NCI-H82 treated with DMSO at 0.1 percent for 48 hours (cell line): Measurements from ENCODE around the gene YIPF1.
A peak's percentile ranks its signal among the peaks of the same experiment; 100 is the strongest.
"Not testable (repeated sequence)": the region's sequence is repeated elsewhere in the genome, so short reads cannot be mapped to it uniquely, and the experiment has no call there.

ENCODE experiments used
- DNase-seq: peaks from one replicate; lab custom pipeline; 2025; ENCODE audit not compliant: unreplicated experiment; lab: John Stamatoyannopoulos, UW

The YIPF1 gene

DNA sequence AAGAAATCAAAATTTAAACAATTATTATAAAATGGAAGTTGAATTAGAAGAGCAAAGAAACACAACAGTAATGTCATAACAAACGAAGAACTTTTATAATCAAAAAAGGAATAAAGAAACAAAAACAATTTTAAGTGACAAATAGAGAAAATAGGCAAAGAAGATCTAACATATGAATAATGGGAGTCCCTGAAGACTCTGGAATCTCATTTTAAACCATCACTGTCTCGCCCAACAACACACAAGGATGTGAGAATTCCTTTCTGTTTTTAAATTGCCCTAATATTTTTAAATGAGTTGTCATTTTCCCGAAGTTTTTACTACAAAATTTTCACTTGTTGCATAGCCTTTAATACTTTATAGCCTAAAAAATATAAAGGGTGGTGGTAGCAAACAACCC lies 47.2 kb downstream of the YIPF1 start:
- DNase-seq = no peak

DNA sequence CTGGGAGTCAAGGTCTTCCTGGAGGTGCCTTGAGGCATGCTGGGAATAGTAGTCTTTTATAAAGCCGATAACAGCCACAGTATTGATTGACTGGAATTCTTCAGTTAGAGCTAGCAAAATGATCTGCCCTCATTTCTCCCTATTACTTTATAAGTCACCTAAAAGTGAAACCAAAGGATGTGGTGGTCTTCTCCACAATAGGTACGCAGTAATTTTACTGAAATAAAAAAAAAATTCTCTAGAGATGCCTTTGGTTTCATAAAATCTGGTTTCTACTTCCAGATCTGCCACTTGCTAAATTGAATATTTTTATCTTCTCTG lies 51.0 kb downstream of the YIPF1 start:
- DNase-seq = no peak

DNA sequence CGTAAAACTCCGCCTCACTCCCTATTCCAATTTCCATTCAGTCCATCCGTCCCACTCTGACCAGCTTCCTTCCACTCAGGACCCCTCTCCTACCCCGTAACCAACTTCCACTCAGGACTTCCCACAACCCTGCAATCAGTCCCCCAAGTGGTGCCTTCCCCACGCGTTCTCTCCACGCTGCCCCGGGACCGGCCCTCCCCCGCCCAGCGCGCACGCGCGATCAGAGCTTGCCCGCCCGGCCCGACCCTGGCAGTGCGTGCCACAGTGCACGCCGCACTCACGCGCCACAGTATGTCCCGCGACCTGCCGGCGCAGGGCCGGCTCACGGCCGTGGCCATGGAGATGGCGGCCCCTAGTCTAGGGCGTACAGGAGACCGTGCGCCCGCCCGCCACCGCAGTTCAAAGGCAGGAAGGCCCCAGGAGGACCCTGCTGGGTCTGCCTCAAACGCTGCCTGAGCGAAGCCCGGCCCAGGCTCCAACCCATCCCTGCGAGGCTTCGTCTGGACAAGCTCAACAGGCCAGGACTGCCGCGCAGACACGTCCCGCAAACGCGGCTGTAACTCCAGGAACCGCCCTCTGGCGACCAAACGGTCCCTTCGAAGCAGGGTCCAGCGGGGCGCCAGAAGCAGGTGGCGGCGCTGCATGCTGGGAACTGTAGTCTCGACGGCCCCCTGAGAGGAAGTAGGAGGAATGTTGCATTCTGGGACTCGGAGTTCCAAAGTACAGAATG lies 51.5 kb downstream of the YIPF1 start, which contains the start of gene NDC1:
NDC1 (minus strand) TSS at position 373 of the 730 bp plus-strand sequence; CDS start at position 338, 35 bp downstream.
- peak; percentile 98 for DNase-seq

DNA sequence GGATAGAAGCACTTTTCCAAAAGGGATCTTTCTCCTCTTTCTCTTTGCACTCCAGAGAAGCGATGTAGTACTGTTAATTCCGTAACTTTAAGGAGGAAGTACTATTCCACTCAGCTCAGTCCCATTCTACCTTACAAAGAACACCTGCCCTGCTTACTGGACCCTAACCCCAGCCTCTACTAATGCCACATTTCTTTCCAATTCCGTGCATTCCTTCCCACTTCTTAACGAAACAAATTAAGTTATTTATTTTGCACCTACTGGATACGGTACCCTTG lies 52.0 kb downstream of the YIPF1 start:
- DNase-seq = no peak

DNA sequence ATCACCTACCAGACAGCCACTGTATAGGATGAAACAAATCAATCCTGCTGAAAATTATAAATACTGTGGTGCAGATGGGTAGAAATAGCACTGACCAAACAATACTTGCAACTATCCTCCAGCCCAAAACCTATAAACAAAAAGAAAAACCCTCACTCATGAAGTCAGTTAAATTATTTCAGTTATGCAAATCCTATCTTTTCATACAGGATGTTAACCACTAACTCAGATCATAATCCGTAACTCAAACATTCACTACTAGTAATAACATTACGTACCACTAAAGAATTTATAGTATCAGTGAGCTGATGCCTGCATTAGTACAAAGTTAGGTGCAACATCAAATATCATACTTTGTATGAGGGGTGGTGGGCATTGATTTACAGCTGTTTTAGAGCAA lies 54.1 kb downstream of the YIPF1 start:
- DNase-seq = no peak

DNA sequence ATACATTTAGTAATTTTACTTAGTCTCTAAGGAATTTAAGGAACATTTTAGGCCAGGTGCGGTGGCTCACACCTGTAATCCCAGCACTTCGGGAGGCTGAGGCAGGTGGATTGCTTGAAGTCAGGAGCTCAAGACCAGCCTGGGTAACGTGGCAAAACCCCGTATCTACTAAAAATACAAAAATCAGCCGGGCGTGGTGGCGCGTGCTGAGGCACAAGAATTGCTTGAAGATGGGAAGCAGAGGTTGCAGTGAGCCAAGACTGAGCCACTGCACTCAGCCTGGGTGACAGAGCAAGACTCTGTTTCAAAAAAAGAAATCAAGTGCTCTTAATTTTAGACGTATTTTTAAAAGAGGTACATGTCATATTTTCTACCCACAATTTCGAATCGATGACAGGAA lies 54.8 kb downstream of the YIPF1 start:
- no peak for DNase-seq

DNA sequence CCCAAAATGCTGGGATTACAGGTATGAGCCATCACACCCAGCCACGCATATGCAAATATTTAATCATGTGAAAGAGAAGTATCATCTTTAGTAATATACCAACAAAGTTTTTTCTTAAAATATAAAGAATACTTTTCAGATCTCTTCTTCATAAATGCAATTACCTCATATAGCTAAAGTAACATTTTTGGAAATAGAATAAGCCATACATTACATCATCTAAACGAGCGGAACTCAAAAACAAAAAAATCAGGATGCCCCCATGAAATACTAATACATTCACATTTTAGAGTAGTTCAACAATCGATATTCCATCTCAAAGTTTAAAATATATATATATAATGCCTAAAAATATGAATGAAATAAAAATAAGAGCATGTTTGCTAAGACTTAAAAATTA lies 56.2 kb downstream of the YIPF1 start:
- no peak for DNase-seq

DNA sequence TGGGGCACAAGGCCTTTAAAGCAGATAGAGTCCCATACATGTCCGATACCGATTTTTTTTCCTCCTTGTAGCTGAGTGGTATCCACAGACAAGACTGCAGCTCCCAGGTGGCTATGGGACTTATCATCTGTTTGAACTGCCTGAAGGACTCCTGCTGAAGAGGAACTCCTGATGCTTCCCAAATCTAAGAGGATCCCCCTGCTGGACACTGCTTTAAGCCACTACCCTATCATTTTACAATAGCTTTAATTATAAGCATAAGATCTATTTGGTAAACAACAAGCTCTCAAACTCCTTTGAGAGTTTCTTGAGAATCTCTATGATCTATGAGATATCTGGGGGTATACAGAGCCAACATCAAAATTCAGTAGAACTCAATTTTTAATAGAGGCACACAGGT lies 63.2 kb downstream of the YIPF1 start:
- no peak for DNase-seq

DNA sequence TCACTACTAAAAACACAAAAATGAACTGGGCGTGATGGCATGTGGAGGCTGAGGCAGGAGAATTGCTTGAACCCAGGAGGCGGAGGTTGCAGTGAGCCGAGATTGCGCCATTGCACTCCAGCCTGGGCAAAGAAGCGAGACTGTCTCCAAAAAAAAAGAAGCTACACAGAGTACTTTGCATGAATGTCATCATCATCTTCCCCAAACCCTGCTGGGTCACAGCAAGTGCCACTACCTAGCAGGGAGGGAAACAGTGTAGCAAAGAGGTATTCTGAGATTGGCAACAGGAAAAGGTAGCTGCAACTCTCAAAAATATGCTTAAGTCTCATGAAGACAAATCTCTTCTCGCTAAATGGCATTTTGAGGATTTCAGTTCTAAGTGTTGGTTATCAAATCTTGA lies 64.3 kb downstream of the YIPF1 start:
- DNase-seq = no peak

DNA sequence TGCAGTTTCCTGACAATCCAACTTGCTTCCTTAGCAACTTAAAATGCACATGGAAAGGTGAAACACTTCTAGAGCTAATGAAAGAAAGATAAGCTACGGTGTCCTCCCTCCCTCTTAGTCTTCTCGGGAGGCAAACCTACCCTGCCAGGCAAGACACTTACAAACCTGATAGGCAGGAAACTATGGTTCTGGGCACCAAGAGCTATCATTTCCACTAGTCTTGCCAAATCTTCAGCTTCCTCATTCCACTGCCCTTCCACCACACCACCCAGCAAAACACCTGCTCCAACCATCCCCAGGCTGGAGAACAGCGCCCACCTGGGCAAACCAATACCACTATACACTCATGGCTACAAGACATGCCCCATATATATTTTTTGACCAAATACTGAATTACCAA lies 66.7 kb downstream of the YIPF1 start:
- DNase-seq = no peak

DNA sequence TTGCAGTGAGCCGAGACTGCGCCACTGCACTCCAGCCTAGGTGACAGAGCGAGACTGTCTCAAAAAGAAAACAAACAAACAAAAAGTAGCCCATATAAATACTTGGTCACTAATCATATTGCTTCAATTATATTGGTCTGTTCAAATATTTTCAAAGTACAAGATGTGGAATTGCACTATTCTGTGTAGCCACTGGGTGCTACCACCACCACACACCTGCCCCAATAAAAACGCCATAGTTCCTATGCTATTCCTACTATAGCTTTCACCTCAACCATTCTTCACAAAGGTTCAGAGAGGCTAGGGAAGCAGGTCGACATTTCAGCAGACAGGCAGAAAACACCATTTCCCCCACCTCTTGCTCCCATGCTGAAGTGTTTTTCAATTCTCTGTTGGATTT lies 68.2 kb downstream of the YIPF1 start:
- no peak for DNase-seq

DNA sequence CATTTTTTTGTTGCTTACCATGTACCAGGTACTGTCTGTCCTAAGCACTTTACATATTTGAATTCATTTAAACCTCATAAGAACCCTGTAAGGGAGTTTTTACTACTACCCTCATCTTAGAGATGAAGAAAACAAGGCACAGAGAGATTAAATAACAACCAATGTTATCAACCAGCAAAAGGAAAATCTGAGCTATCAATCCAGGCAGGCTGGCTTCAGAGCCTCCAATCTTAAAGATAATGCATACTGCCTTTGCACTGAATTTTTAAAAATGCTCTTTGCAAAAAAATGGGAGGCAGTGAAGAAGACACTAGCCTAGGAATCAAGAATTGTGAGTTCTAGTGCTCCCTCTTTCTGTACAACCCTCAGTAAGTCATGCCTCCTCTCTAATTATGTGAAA lies 70.2 kb downstream of the YIPF1 start:
- no peak for DNase-seq

DNA sequence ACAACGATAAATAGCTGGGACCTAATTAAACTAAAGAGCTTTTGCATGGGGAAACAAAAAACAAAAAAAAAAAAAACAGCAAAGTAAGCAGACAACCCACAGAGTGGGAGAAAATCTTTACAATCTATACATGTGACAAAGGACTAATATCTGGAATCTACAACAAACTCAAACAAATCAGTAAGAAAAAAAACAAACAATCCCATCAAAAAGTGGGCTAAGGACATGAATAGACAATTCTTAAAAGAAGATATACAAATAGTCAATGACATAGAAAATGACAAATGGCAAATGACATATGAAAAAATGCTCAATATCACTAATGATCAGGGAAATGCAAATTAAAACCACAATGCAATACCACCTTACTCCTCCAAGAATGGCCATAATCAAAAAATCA lies 73.0 kb downstream of the YIPF1 start:
- not testable (repeated sequence) for DNase-seq

DNA sequence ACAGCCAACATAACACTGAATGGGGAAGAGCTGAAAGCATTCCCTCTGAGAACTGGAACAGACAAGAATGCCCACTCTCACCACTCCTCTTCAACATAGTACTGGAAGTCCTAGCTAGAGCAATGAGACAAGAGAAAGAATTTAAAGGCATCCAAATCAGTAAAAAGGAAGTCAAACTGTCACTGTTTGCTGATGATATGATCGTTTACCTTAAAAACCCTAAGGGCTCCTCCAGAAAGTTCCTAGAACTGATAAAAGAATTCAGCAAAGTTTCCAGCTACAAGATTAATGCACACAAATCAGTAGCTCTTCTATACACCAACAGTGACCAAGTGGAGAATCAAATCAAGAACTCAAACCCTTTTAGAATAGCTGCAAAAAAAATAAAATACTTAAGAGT lies 74.1 kb downstream of the YIPF1 start:
- DNase-seq = not testable (repeated sequence)

DNA sequence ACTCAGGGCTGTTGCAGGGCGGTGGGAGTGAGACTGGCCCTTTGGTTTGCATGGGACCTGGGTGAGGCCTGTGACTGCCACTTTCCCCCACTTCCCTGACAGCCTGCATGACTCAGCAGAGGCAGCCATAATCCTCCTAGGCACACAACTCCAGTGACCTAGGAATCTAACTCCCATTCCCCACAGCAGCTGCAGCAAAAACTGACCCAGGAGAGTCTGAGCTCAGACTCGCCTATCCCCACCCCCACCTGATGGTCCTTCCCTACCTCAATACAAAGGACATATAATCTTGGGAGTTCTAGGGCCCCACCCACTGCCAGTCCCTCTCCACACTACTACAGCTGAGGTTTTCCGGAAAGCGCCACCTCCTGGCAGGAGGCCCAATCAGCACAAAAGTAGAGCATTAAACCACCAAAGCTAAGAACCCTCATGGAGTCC lies 78.2 kb downstream of the YIPF1 start:
- DNase-seq = peak; percentile 19

DNA sequence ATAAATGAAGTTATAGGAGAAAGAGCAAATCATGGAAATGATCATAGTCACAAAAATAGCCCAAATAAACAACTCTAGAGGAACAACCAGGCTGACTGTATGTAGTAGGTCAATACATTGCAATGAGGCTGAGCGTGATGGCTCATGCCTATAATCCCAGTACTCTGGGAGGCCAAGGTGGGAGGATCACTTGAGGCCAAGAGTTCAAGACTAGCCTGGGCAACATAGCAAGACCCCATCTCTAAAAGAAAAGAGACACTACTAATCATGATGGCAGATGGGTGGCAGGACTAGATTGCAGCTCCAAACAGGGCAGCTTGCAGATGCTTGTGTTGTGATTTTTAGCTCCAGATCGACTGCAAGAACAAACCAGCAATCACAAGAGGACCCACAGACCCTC lies 79.1 kb downstream of the YIPF1 start:
- no peak for DNase-seq

DNA sequence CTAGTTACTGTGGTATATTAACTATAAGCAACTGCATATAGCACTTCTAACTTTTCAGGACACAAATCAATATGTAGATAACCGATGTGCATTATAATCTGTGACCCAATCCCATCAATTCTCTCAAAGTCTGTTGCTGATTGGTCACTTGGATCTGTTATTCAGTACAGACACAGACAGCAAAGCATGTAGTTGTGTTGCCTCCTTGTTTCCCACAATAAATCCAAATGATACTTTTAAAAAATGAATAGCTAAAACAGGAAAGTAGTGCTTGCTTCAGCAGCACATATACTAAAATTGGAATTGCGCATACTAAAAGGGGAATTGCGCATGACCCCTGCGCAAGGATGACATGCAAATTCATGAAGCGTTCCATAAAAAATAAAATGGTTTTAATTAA lies 79.6 kb downstream of the YIPF1 start:
- no peak for DNase-seq

DNA sequence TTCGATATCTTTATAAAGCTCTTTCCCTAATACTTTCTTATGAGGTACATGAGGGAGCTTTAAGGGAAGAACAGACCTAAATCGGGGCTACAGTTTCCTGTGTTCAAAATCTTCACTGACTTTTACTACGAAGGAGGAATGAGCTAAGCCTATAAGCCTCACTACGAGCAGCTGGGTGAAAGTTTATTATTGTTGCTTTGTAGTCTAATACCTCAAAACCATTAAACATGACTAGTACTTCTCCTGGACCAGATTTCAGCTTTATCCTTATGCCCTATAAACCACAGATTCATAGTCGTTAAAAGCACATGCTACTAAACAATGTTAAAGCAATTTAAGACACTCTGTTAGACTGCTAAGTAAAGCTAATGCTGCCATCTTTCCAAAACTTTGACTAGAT lies 81.7 kb downstream of the YIPF1 start:
- peak; percentile 63 for DNase-seq

DNA sequence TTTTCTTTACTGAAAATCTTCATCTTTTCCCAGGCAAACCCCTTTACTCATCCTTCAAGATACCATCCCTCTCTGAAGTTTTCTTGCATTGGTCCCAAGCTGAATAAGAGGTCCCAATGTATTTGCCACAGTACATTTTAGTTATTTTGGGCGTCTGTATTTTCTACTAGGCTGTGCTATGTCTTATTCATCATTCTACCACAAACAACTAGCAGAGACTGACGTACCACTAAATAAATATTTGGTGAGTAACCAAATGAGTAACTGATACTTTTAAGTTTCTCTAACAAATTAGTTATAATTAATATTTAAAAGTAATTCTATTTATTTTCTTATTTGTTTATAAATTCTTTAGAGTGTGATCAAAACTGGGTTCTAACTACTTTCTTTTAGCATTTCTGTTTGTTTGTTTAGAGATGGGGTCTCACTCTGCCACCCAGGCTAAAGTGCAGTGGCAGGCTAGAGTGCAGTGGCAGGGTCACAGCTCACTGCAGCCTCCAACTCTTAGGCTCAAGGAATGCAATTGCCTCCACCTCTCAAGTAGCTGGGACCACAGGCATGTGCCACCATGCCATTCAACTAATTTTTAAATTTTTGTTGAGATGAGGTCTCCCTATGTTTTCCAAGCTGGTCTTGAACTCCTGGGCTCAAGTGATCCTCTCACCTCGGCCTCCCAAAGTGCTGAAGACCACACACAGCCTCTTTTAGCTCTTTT lies 84.6 kb downstream of the YIPF1 start:
- no peak for DNase-seq

DNA sequence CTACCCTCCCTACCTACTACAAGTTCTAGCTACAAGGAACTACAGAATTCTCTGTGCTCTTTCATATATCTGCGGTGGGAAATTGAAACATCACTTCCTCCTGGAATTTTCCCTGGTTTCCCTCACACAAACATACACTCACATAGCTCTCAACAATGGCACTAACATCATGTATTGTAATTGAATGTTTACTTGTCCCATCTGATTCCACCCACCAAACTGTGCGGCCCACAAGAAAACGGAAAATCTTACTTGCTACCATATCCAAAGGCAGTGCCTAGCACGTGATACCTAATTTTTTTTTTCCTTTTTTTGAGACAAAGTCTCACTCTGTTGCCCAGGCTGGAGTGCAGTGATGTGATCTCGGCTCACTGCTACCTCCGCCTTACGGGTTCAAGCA lies 85.4 kb downstream of the YIPF1 start:
- DNase-seq = no peak
